CD14-positive monocyte (primary cell): ENCODE data around the gene STEAP4. TPM values are rescaled to one million over a fixed set of nuclear protein-coding genes. Genes with fewer than 3 reads are reported as not detected.

Experiments used
- DNase-seq, 3 donors: peaks; one replicate each; pipeline ENCODE4 v3.0.0-alpha.2; 2011 to 2022
- H2AFZ ChIP-seq: 2 replicates; pipeline ENCODE4 v1.6.0; 2012; ENCODE audit warnings: mild to moderate bottlenecking, low read depth, low read length, inconsistent platforms; ENCODE audit not compliant: insufficient read depth, poor library complexity, severe bottlenecking
- H3K27ac ChIP-seq, 2 donors: 1 replicate in 1 of 2; 2 replicates in 1 of 2; pipeline ENCODE4 v1.5.1; 2012 to 2013; ENCODE audit warnings: low read length in 2 of 2, control low read depth in 1 of 2, inconsistent platforms in 1 of 2, low read depth in 1 of 2, mild to moderate bottlenecking in 1 of 2
- H3K27me3 ChIP-seq, 2 donors: one replicate each; pipeline versions ENCODE4 v1.6.0 to v1.6.1; 2011 to 2013; ENCODE audit warnings: low read length in 2 of 2; ENCODE audit not compliant: control insufficient read depth in 2 of 2, insufficient read depth in 2 of 2
- H3K36me3 ChIP-seq, 2 donors: replicated peaks in 1 of 2; 1 replicate in 1 of 2; 2 replicates in 1 of 2; pipeline versions ENCODE4 v1.5.1 to v1.6.1; 2012 to 2013; ENCODE audit warnings: low read length in 2 of 2, control low read depth in 1 of 2, inconsistent platforms in 1 of 2, mild to moderate bottlenecking in 1 of 2; ENCODE audit not compliant: insufficient read depth in 2 of 2, control insufficient read depth in 1 of 2
- H3K4me1 ChIP-seq, 2 donors: 1 replicate in 1 of 2; 2 replicates in 1 of 2; pipeline versions ENCODE4 v1.5.1 to v1.6.1; 2012 to 2013; ENCODE audit warnings: low read length in 2 of 2, control low read depth in 1 of 2, inconsistent platforms in 1 of 2, mild to moderate bottlenecking in 1 of 2, moderate library complexity in 1 of 2; ENCODE audit not compliant: insufficient read depth in 2 of 2, control insufficient read depth in 1 of 2
- H3K4me2 ChIP-seq: replicated peaks from 2 replicates; pipeline ENCODE3; 2012; ENCODE audit warnings: low read length, moderate library complexity, mild to moderate bottlenecking; ENCODE audit not compliant: poor library complexity, severe bottlenecking; ENCODE audit errors: extremely low read depth
- H3K4me3 ChIP-seq, 3 experiments: fragments of 200-600 bp in 1 of 3; sonication (generic) in 1 of 3; replicated peaks in 1 of 3; 1 replicate in 2 of 3; 2 replicates in 1 of 3; pipeline ENCODE4 v1.5.1; 2011 to 2013; ENCODE audit warnings: low read length in 3 of 3, mild to moderate bottlenecking in 3 of 3, control low read depth in 2 of 3, low read depth in 2 of 3, inconsistent platforms in 1 of 3, moderate library complexity in 1 of 3
- H3K79me2 ChIP-seq: 2 replicates; pipeline ENCODE4 v1.6.0; 2012; ENCODE audit warnings: mild to moderate bottlenecking, control low read depth, inconsistent platforms, low read length, moderate library complexity; ENCODE audit not compliant: insufficient read depth
- H3K9ac ChIP-seq: 2 replicates; pipeline ENCODE4 v1.6.0; 2017; ENCODE audit warnings: low read length, mild to moderate bottlenecking; ENCODE audit not compliant: insufficient read depth, poor library complexity, severe bottlenecking
- H3K9me3 ChIP-seq, 2 donors: replicated peaks in 1 of 2; 1 replicate in 1 of 2; 2 replicates in 1 of 2; pipeline versions ENCODE4 v1.5.1 to v1.6.1; 2012 to 2013; ENCODE audit warnings: low read length in 2 of 2, control low read depth in 1 of 2; ENCODE audit not compliant: control insufficient read depth in 1 of 2, insufficient read depth in 1 of 2
- H4K20me1 ChIP-seq: 2 replicates; pipeline ENCODE4 v1.6.0; 2012; ENCODE audit warnings: mild to moderate bottlenecking, low read length, control low read depth, moderate library complexity; ENCODE audit not compliant: insufficient read depth
- H3K27ac Mint-ChIP-seq, 7 donors: one replicate each; pipeline ENCODE4 v1.8.0; 2020; ENCODE audit warnings: mild to moderate bottlenecking in 7 of 7, mixed read lengths in 7 of 7, moderate library complexity in 6 of 7, inconsistent platforms in 2 of 7
- H3K27me3 Mint-ChIP-seq, 3 donors: one replicate each; pipeline ENCODE4 v1.8.0; 2021 to 2022; ENCODE audit warnings: low read depth in 3 of 3, mild to moderate bottlenecking in 3 of 3, mixed read lengths in 3 of 3, moderate library complexity in 3 of 3, inconsistent platforms in 1 of 3
- H3K36me3 Mint-ChIP-seq, 2 donors: one replicate each; pipeline ENCODE4 v1.8.0; 2020; ENCODE audit warnings: mixed read lengths in 2 of 2, inconsistent platforms in 1 of 2, mild to moderate bottlenecking in 1 of 2
- H3K4me1 Mint-ChIP-seq: one replicate; pipeline ENCODE4 v1.8.0; 2020; ENCODE audit warnings: mild to moderate bottlenecking, mixed read lengths
- H3K4me3 Mint-ChIP-seq, 2 donors: one replicate each; pipeline ENCODE4 v1.8.0; 2020; ENCODE audit warnings: mild to moderate bottlenecking in 2 of 2, mixed read lengths in 2 of 2, moderate library complexity in 1 of 2
- H3K9me3 Mint-ChIP-seq, 7 donors: one replicate each; pipeline ENCODE4 v1.8.0; 2020 to 2022; ENCODE audit warnings: mixed read lengths in 7 of 7, mild to moderate bottlenecking in 6 of 7, moderate library complexity in 6 of 7, inconsistent platforms in 2 of 7
- CTCF ChIP-seq: fragments of 200-600 bp; IDR thresholded peaks from one replicate; pipeline ENCODE4 v1.8.0; 2022; ENCODE audit warnings: antibody characterized with exemption, mild to moderate bottlenecking
- WGBS: methylation state at CpG from one replicate; pipeline ENCODE4 v1.1.5; 2013; ENCODE audit warnings: missing lambda C conversion rate; ENCODE audit not compliant: insufficient coverage; 5-methylcytosine and 5-hydroxymethylcytosine counted together
- intact Hi-C, 2 donors: fragments of 100-400 bp; cut with micrococcal nuclease; formaldehyde crosslinking; loops; one replicate each; pipeline versions ENCODE4 v1.15.0 to v1.15.1; 2023
- polyA plus RNA-seq, 3 donors: library from polyadenylated mRNA; depleted of rRNA in 1 of 3; unstranded in 2 of 3; stranded (reverse) in 1 of 3; fragments of 300-500 nt in 2 of 3; fragments of >200 nt in 1 of 3; fragmentation: Illumina TruSeq in 2 of 3; gene quantifications; 1 replicate in 2 of 3; 2 replicates in 1 of 3; pipeline ENCODE4 v1.2.3, GENCODE V29; 2012 to 2021

The STEAP4 gene
- polyA plus RNA-seq, 3 donors = 17.1 to 40.0 (median 26.2) TPM

GRCh38 chr7:88233828-88234227 lies 72.9 kb downstream of the STEAP4 start:
- DNase-seq = no peak
- H3K4me3 Mint-ChIP-seq = no peak overlapping the region
- TF ChIP-seq CTCF = no peak
- no peak overlapping the region for H3K4me2 ChIP-seq
- no peak overlapping the region for H3K9ac ChIP-seq
- H3K36me3 ChIP-seq = no peaks in the 10 kb centered on the region
- H3K4me3 ChIP-seq = no peak overlapping the region
- H3K27me3 ChIP-seq = no peaks in the 10 kb centered on the region
- no peaks in the 10 kb centered on the region for H3K36me3 Mint-ChIP-seq
- no peaks in the 10 kb centered on the region for H3K79me2 ChIP-seq
- no peaks in the 10 kb centered on the region for H3K4me1 ChIP-seq
- no peak overlapping the region for H2AFZ ChIP-seq
- H3K27ac Mint-ChIP-seq = no peak overlapping the region
- intact Hi-C loops = no loop called here
- H3K9me3 Mint-ChIP-seq = peaks cover 0 to 3% (median 0%) of the 10 kb centered on the region in 7 donors
- H3K9me3 ChIP-seq = no peaks in the 10 kb centered on the region
- H4K20me1 ChIP-seq = no peaks in the 10 kb centered on the region
- no peak overlapping the region for H3K27ac ChIP-seq
- peaks cover 0 to 3% (median 0%) of the 10 kb centered on the region in 3 donors for H3K27me3 Mint-ChIP-seq
- no peaks in the 10 kb centered on the region for H3K4me1 Mint-ChIP-seq

DNA sequence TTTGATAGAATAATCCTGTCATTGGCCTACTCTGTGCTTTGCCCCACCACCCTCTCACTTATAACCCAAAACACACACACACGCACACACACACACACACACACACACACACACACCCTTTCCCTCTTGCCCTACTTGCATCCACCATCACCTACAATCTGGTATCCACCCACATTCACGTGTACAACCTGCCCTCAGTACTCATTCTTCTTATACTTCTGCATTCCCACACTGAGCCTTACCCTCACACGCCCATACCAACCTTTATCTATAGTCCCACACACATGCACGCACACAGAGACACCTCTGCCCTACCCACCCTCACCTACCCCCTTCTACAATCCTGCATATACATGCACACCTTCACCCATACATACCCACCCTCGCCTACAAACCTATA lies 76.0 kb downstream of the STEAP4 start:
- Histone ChIP-seq H3K36me3 (no peaks in the 10 kb centered on the region), H2AFZ (no peak overlapping the region), H3K4me3 (no peak overlapping the region), H4K20me1 (no peaks in the 10 kb centered on the region), H3K4me1 (peaks cover 13 to 18% of the 10 kb centered on the region in 2 donors), H3K9ac (no peak overlapping the region), H3K9me3 (no peaks in the 10 kb centered on the region), H3K4me2 (no peak overlapping the region), H3K79me2 (no peaks in the 10 kb centered on the region), H3K27ac (no peak overlapping the region), H3K27me3 (no peaks in the 10 kb centered on the region)
- WGBS = 88% methylated on average over 4 of the region's 5 CpGs
- no peak overlapping the region for H3K4me3 Mint-ChIP-seq
- no peak for DNase-seq
- no peak for TF ChIP-seq CTCF
- peaks cover 12% of the 10 kb centered on the region for H3K4me1 Mint-ChIP-seq
- H3K27me3 Mint-ChIP-seq = peaks cover 0 to 3% (median 0%) of the 10 kb centered on the region in 3 donors
- peak overlapping the region in 1 of 7 donors; percentile 15 for H3K27ac Mint-ChIP-seq
- no peaks in the 10 kb centered on the region for H3K36me3 Mint-ChIP-seq
- intact Hi-C loops = no loop called here
- peaks cover 0 to 6% (median 0%) of the 10 kb centered on the region in 7 donors for H3K9me3 Mint-ChIP-seq
